Spleen (tissue), 11 donors: ENCODE measurements around the gene OGFRL1. TPM values are rescaled to one million over a fixed set of nuclear protein-coding genes. Genes with fewer than 3 reads are reported as not detected.

Experiments used
- DNase-seq: peaks from one replicate; pipeline ENCODE4 v3.0.0-alpha.2; 2020
- H3K27ac ChIP-seq, 8 donors: fragments of 200-600 bp; sonication (generic) in 7 of 8; 1 replicate in 4 of 8; 2 replicates in 4 of 8; pipeline versions ENCODE4 v1.5.0 to v1.8.0; 2016 to 2021; ENCODE audit warnings: inconsistent platforms in 4 of 8, mild to moderate bottlenecking in 4 of 8, moderate library complexity in 1 of 8
- H3K27me3 ChIP-seq, 7 donors: fragments of 200-600 bp; sonication (generic) in 6 of 7; replicated peaks in 1 of 7; 1 replicate in 4 of 7; 2 replicates in 3 of 7; pipeline versions ENCODE4 v1.5.0 to v1.8.0; 2016 to 2021; ENCODE audit warnings: inconsistent platforms in 3 of 7, mild to moderate bottlenecking in 1 of 7
- H3K36me3 ChIP-seq, 6 donors: fragments of 200-600 bp; sonication (generic) in 5 of 6; 1 replicate in 4 of 6; 2 replicates in 2 of 6; pipeline versions ENCODE4 v1.5.0 to v1.8.0; 2016 to 2021; ENCODE audit warnings: inconsistent platforms in 2 of 6
- H3K4me1 ChIP-seq, 6 donors: fragments of 200-600 bp; sonication (generic) in 5 of 6; 1 replicate in 3 of 6; 2 replicates in 3 of 6; pipeline versions ENCODE4 v1.5.0 to v1.8.0; 2016 to 2021; ENCODE audit warnings: inconsistent platforms in 3 of 6
- H3K4me3 ChIP-seq, 8 donors: fragments of 200-600 bp; sonication (generic) in 7 of 8; 1 replicate in 4 of 8; 2 replicates in 4 of 8; pipeline versions ENCODE4 v1.5.0 to v1.8.0; 2016 to 2021; ENCODE audit warnings: inconsistent platforms in 4 of 8, mild to moderate bottlenecking in 4 of 8, moderate library complexity in 2 of 8
- H3K9me3 ChIP-seq, 8 donors: fragments of 200-600 bp; sonication (generic) in 7 of 8; 1 replicate in 4 of 8; 2 replicates in 4 of 8; pipeline versions ENCODE4 v1.5.0 to v1.8.0; 2016 to 2021; ENCODE audit warnings: inconsistent platforms in 4 of 8
- CTCF ChIP-seq, 11 experiments: fragments of 200-600 bp in 7 of 11; fragments of 450-650 bp in 4 of 11; sonication (generic) in 4 of 11; IDR thresholded peaks in 8 of 11; conservative IDR thresholded peaks in 3 of 11; 1 replicate in 7 of 11; 2 replicates in 4 of 11; pipeline versions ENCODE4 v1.4.0 to v1.8.0; 2016 to 2021; ENCODE audit warnings: antibody characterized with exemption in 11 of 11, inconsistent platforms in 4 of 11, mild to moderate bottlenecking in 1 of 11
- POLR2A ChIP-seq, 3 donors: fragments of 450-650 bp; IDR thresholded peaks; one replicate each; pipeline ENCODE4 v1.5.1; 2017; ENCODE audit warnings: antibody characterized with exemption in 3 of 3, mild to moderate bottlenecking in 1 of 3
- POLR2AphosphoS5 ChIP-seq, 3 donors: sonication (generic); formaldehyde crosslinking; IDR thresholded peaks; one replicate each; pipeline ENCODE4 v1.5.1; 2017; ENCODE audit warnings: antibody characterized with exemption in 3 of 3
- WGBS, 5 donors: extraction: QIAGEN DNeasy Blood & Tissue Kit in 3 of 5; methylation state at CpG; one replicate each; pipeline versions ENCODE4 v1.1.5 to v1.1.7; 2013 to 2018; 5-methylcytosine and 5-hydroxymethylcytosine counted together
- intact Hi-C: fragments of 100-400 bp; cut with DNase I; formaldehyde crosslinking; loops from one replicate; pipeline ENCODE4 v1.15.0; 2023; ENCODE audit warnings: low total_unique reads
- polyA plus RNA-seq, 3 donors: library from polyadenylated mRNA; stranded (reverse); fragments of 200-250 nt; gene quantifications; one replicate each; pipeline ENCODE4 v1.2.1, GENCODE V29; 2013
- total RNA-seq, 7 donors: library from RNA; depleted of rRNA in 3 of 7; stranded (reverse); fragments of >200 nt in 3 of 7; fragmentation: NEBNext Ultra II Directional in 4 of 7; extraction: Animal tissue kit (Norgen Biotek cat#: 25700) in 4 of 7; gene quantifications; one replicate each; pipeline versions ENCODE4 v1.1.0 to v1.2.1, GENCODE V29; 2016 to 2021
- donor health status: healthy with polysubstance abuse.
- donor health status: DM: no; HTN: no; CAD: no; lungs with moderate emphysema.
- donor health status: DM: no; HTN: no; CAD: no.
- donor health status: Bipolar disorder and iron deficiency.
- donor health status: healthy.
- donor health status: DM: no; HTN: no; CAD: no.
- donor health status: DM: yes; HTN: yes; CAD: no.

Gene OGFRL1
- total and polyA plus RNA-seq, 10 donors: 7.1 to 43.3 (median 24.2) TPM

GRCh38 chr6:71349395-71349794 lies 60.8 kb downstream of the OGFRL1 start:
- H3K36me3 ChIP-seq: no peaks in the 10 kb centered on the region
- intact Hi-C loops: loop anchor here (5.0 kb wide), 1 partner anchor 157 kb away; no protein-coding TSS in a partner anchor
- peaks cover 0 to 24% (median 4%) of the 10 kb centered on the region in 6 donors for H3K4me1 ChIP-seq
- H3K9me3 ChIP-seq: no peaks in the 10 kb centered on the region
- WGBS, 5 donors: 19 to 27% (median 22%) methylated on average over 3 of the region's 3 CpGs
- no peak overlapping the region for H3K4me3 ChIP-seq
- TF ChIP-seq CTCF (IDR thresholded peaks at IDR 0.05 in 8 of 11, conservative IDR thresholded peaks at IDR 0.05 in 3 of 11) (peak; percentile 22 to 78 (median 68)), POLR2A (IDR thresholded peaks at IDR 0.05) (no peak)
- H3K27me3 ChIP-seq: no peaks in the 10 kb centered on the region
- DNase-seq: no peak
- H3K27ac ChIP-seq: no peak overlapping the region

GRCh38 chr6:71349976-71350615 lies 61.5 kb downstream of the OGFRL1 start:
- 68 to 86% (median 77%) methylated on average over 5 of the region's 5 CpGs for whole genome bisulfite sequencing, 5 donors
- intact Hi-C loops: loop anchor here (5.0 kb wide), 1 partner anchor 158 kb away; no protein-coding TSS in a partner anchor
- DNase-seq: no peak
- no peak overlapping the region for H3K4me3 ChIP-seq
- TF ChIP-seq POLR2AphosphoS5 (IDR thresholded peaks at IDR 0.05): no peak
- no peak for TF ChIP-seq CTCF (IDR thresholded peaks at IDR 0.05 in 8 of 11, conservative IDR thresholded peaks at IDR 0.05 in 3 of 11)
- no peak for TF ChIP-seq POLR2A (IDR thresholded peaks at IDR 0.05)
- H3K27me3 ChIP-seq: no peaks in the 10 kb centered on the region
- H3K4me1 ChIP-seq: peaks cover 0 to 24% (median 4%) of the 10 kb centered on the region in 6 donors
- peak overlapping the region in 2 of 8 donors; percentile 0 to 27 for H3K27ac ChIP-seq
- no peaks in the 10 kb centered on the region for H3K36me3 ChIP-seq
- no peaks in the 10 kb centered on the region for H3K9me3 ChIP-seq

DNA sequence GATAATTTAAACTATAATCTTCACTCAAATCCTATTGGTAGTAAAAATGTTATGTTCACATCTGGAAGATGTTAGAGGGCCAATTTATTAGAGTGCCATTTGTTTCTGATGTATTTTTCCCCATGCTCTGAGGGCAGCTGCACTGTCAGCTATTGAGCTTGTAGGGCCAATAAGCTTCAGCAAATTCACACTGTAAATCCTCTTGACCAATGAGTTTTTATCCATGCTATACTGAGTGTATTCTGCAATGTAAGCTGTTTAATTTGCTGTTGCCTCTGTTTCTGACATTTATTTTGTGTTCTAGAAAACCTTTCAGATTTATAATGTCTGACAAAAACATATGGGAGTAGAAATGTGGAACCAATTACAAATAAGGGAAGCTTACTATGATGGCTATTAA lies 62.6 kb downstream of the OGFRL1 start:
- no peak overlapping the region for H3K4me3 ChIP-seq
- intact Hi-C loops: no loop called here
- no peaks in the 10 kb centered on the region for H3K27me3 ChIP-seq
- H3K4me1 ChIP-seq: peaks cover 0 to 24% (median 4%) of the 10 kb centered on the region in 6 donors
- no peaks in the 10 kb centered on the region for H3K9me3 ChIP-seq
- no peak for DNase-seq
- no peak for TF ChIP-seq POLR2A (IDR thresholded peaks at IDR 0.05)
- no peak for TF ChIP-seq CTCF (IDR thresholded peaks at IDR 0.05 in 8 of 11, conservative IDR thresholded peaks at IDR 0.05 in 3 of 11)
- no peak for TF ChIP-seq POLR2AphosphoS5 (IDR thresholded peaks at IDR 0.05)
- H3K27ac ChIP-seq: peak overlapping the region in 2 of 8 donors; percentile 0 to 27
- no peaks in the 10 kb centered on the region for H3K36me3 ChIP-seq
